ENCODE measurements around the gene ADAM8. TPM values are rescaled to one million over a fixed set of nuclear protein-coding genes. Genes with fewer than 3 reads are reported as not detected.

The ADAM8 gene
- total and polyA plus RNA-seq, 2 of the 8 experiments (the other 6 are each of a cell fraction or from before 2014, with no cell fraction given), result 4.6 TPM

DNA sequence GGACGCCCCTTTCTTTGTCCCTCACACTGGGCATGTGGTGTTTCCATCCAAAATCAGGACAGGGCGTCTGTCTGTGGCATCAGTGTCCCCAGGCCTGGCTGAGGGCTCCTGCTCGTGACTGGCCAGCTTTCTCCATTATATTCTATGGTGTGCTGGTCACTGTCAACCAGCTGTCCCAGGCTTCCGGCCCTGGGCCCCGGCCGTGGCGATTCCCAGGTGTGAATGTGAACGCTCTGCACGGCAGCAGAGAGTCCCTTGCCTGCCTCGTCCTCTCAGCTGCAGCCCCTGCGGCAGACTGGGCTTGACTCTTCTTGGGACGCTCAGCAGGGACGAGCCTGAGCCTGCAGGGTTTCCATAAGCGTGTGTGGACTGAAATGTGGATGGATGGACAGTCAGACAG, 52.6 kb downstream of the ADAM8 start:
- Histone ChIP-seq H3K14ac (ENCODE audit: insufficient read length) (no peak overlapping the region), H3K9ac (replicated peaks in 1 of 4; ENCODE audit: extremely low read depth in 1 of 4, low read depth in 3 of 4, low read length in 3 of 4) (no peak overlapping the region), H2AK5ac (ENCODE audit: low read depth, low read length) (no peak overlapping the region), H2BK15ac (ENCODE audit: low read length) (no peak overlapping the region), H3K23me2 (ENCODE audit: low read depth, low read length) (no peaks in the 10 kb centered on the region; the same call in 1 of the 2 replicates), H3K4ac (replicated peaks; ENCODE audit: insufficient read length, low read depth, low read length) (no peak overlapping the region), H4K5ac (ENCODE audit: insufficient read length, low read depth, low read length) (no peak overlapping the region), H2BK12ac (ENCODE audit: low read depth, low read length) (no peak overlapping the region), H3K4me2 (ENCODE audit: insufficient read depth in 1 of 2, low read depth in 2 of 2, low read length in 2 of 2) (no peak overlapping the region), H3K79me1 (ENCODE audit: low read depth, low read length) (no peaks in the 10 kb centered on the region), H3K27me3 (replicated peaks in 1 of 4; ENCODE audit: control insufficient read depth in 3 of 4, extremely low read depth in 1 of 4, insufficient read depth in 3 of 4, low read length in 3 of 4) (peaks cover under 1 to 7% (median 6%) of the 10 kb centered on the region in 4 experiments; a peak in 6 of 7 replicates), H3K79me2 (ENCODE audit: control insufficient read depth in 1 of 2, insufficient read depth in 2 of 2, low read length in 2 of 2) (no peaks in the 10 kb centered on the region), H2BK5ac (ENCODE audit: low read depth, low read length) (no peak overlapping the region), H2AFZ (ENCODE audit: low read length) (no peak overlapping the region), H2BK20ac (ENCODE audit: low read length) (no peak overlapping the region), H3K36me3 (ENCODE audit: control insufficient read depth in 2 of 4, insufficient read depth in 4 of 4, low read length in 3 of 4) (no peaks in the 10 kb centered on the region), H4K20me1 (replicated peaks in 1 of 2; ENCODE audit: control insufficient read depth in 1 of 2, insufficient read depth in 2 of 2, low read length in 2 of 2) (no peaks in the 10 kb centered on the region), H2BK120ac (replicated peaks; ENCODE audit: low read depth, low read length) (no peak overlapping the region), H3K4me3 (ENCODE audit: extremely low read depth in 1 of 4, insufficient read depth in 2 of 4, low read depth in 3 of 4, low read length in 4 of 4) (no peak overlapping the region), H4K8ac (ENCODE audit: extremely low read depth, insufficient read depth, low read length) (no peak overlapping the region; the same call in 1 of the 2 replicates), H4K91ac (replicated peaks; ENCODE audit: insufficient read length, low read length) (no peak overlapping the region), H3K56ac (replicated peaks; ENCODE audit: insufficient read length, low read depth, low read length) (no peak overlapping the region), H3K9me3 (ENCODE audit: insufficient read depth in 2 of 2, low read depth in 1 of 2, low read length in 1 of 2) (no peaks in the 10 kb centered on the region), H3K18ac (ENCODE audit: extremely low read depth, low read length) (no peak overlapping the region), H3K4me1 (replicated peaks in 1 of 4; ENCODE audit: control insufficient read depth in 3 of 4, insufficient read depth in 4 of 4, low read length in 3 of 4) (peaks cover 0 to 15% (median 9%) of the 10 kb centered on the region in 4 experiments; a peak in 6 of 7 replicates), H3K23ac (ENCODE audit: insufficient read length) (no peak overlapping the region), H3K27ac (ENCODE audit: low read depth, low read length) (no peak overlapping the region)
- WGBS, 2 experiments (ENCODE audit: extremely low coverage in 1 of 2, insufficient coverage in 1 of 2, insufficient read length in 1 of 2, insufficient replicate concordance in 2 of 2, low coverage in 1 of 2, low lambda C conversion rate in 2 of 2, missing lambda C conversion rate in 1 of 2), result 84% methylated on average over 14 of the region's 14 CpGs; no CpG with 5 or more reads in 1 of the 2 experiments
- ChIA-PET CTCF (ENCODE audit: partially characterized antibody) (interaction anchor here (1.1 to 2.2 kb wide), 5 partner anchors 22 to 80 kb away, joined by 4 to 11 read pairs (median 6); partner anchors contain the start of gene ADAM8), POLR2A (ENCODE audit: partially characterized antibody) (interaction anchor here (1.3 kb wide), 1 partner anchor 14 kb away, joined by 4 read pairs; the partner anchor contains the start of gene VENTX)
- DNase-seq (ENCODE audit: low read depth in 1 of 2, low spot score in 2 of 2), result no peak
- FAIRE-seq, result no peak
- TF ChIP-seq SP1 (IDR thresholded peaks at IDR 0.05; ENCODE audit: low read depth, low read length) (no peak), HDAC6 (IDR thresholded peaks at IDR 0.05; ENCODE audit: low read depth, low read length) (no peak)
